ENCODE results near the gene SMIM20. TPM values are rescaled to one million over a fixed set of nuclear protein-coding genes. Genes with fewer than 3 reads are reported as not detected.

Gene SMIM20
- total and polyA plus RNA-seq, 9 of the 15 experiments (the other 6 are each of a cell fraction or from before 2014, with no cell fraction given), result 25.1 to 51.0 (median 38.9) TPM

DNA sequence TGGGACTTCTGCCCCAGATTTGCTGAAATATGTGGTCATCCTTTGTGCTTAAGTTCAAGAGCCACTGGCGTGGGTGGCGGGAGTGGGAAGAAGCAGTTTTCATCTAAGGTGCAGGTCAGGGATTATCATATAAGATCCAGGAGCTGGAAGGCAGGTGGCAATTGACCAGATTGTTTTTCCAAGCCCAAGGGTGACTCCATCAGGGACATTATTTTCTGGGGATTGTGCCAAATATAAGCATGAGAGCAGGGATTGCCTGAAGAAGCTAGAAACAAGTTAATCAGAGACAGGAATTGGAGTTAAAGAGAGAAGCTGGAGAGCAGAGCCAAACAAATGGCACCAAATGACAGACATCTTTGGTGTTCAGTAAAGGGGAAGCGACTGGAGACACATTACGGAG lies 31.8 kb upstream of the SMIM20 start (continued):
- TF ChIP-seq, protein P1, sequence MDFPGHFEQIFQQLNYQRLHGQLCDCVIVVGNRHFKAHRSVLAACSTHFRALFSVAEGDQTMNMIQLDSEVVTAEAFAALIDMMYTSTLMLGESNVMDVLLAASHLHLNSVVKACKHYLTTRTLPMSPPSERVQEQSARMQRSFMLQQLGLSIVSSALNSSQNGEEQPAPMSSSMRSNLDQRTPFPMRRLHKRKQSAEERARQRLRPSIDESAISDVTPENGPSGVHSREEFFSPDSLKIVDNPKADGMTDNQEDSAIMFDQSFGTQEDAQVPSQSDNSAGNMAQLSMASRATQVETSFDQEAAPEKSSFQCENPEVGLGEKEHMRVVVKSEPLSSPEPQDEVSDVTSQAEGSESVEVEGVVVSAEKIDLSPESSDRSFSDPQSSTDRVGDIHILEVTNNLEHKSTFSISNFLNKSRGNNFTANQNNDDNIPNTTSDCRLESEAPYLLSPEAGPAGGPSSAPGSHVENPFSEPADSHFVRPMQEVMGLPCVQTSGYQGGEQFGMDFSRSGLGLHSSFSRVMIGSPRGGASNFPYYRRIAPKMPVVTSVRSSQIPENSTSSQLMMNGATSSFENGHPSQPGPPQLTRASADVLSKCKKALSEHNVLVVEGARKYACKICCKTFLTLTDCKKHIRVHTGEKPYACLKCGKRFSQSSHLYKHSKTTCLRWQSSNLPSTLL (IDR thresholded peaks at IDR 0.05), result no peak
- TF ChIP-seq SLC30A9 (CRISPR knock-in tag; IDR thresholded peaks at IDR 0.05), result no peak
- no peak for TF ChIP-seq POLR3G (IDR thresholded peaks at IDR 0.05; ENCODE audit: extremely low read depth, insufficient read length, insufficient replicate concordance)
- TF ChIP-seq, protein P2, sequence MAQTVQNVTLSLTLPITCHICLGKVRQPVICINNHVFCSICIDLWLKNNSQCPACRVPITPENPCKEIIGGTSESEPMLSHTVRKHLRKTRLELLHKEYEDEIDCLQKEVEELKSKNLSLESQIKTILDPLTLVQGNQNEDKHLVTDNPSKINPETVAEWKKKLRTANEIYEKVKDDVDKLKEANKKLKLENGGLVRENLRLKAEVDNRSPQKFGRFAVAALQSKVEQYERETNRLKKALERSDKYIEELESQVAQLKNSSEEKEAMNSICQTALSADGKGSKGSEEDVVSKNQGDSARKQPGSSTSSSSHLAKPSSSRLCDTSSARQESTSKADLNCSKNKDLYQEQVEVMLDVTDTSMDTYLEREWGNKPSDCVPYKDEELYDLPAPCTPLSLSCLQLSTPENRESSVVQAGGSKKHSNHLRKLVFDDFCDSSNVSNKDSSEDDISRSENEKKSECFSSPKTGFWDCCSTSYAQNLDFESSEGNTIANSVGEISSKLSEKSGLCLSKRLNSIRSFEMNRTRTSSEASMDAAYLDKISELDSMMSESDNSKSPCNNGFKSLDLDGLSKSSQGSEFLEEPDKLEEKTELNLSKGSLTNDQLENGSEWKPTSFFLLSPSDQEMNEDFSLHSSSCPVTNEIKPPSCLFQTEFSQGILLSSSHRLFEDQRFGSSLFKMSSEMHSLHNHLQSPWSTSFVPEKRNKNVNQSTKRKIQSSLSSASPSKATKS (CRISPR knock-in tag; IDR thresholded peaks at IDR 0.05), result no peak
- TF ChIP-seq NFIX (CRISPR knock-in tag; IDR thresholded peaks at IDR 0.05; ENCODE audit: low read depth), result no peak
- no peak for TF ChIP-seq HDAC1 (IDR thresholded peaks at IDR 0.05)
- no peak for TF ChIP-seq ZNF830 (CRISPR knock-in tag; IDR thresholded peaks at IDR 0.05)
- no peak for TF ChIP-seq RFX7 (CRISPR knock-in tag; IDR thresholded peaks at IDR 0.05)
